Tibial artery (tissue), 4 donors: ENCODE measurements around the gene TUBA3C.
"Not testable (repeated sequence)": the region's sequence is repeated elsewhere in the genome, so short reads cannot be mapped to it uniquely, and the experiment has no call there.

Experiments
- DNase-seq, 2 donors: peaks; one replicate each; pipeline ENCODE4 v3.0.0-alpha.2; 2019
- H3K27ac ChIP-seq, 2 donors: fragments of 200-600 bp; sonication (generic) in 1 of 2; 1 replicate in 1 of 2; 2 replicates in 1 of 2; pipeline ENCODE4 v1.5.1; 2018 to 2019; ENCODE audit warnings: mild to moderate bottlenecking in 1 of 2
- H3K27me3 ChIP-seq, 2 donors: fragments of 200-600 bp; sonication (generic) in 1 of 2; one replicate each; pipeline versions ENCODE4 v1.5.1 to v1.6.0; 2016 to 2019
- H3K36me3 ChIP-seq, 3 donors: fragments of 200-600 bp; sonication (generic) in 2 of 3; one replicate each; pipeline ENCODE4 v1.5.1; 2016 to 2019; ENCODE audit warnings: mild to moderate bottlenecking in 2 of 3
- H3K4me1 ChIP-seq, 4 donors: fragments of 200-600 bp; sonication (generic) in 2 of 4; 1 replicate in 3 of 4; 2 replicates in 1 of 4; pipeline ENCODE4 v1.5.1; 2016 to 2019
- H3K4me3 ChIP-seq, 2 donors: fragments of 200-600 bp; sonication (generic) in 1 of 2; 1 replicate in 1 of 2; 2 replicates in 1 of 2; pipeline ENCODE4 v1.5.1; 2018 to 2019; ENCODE audit warnings: mild to moderate bottlenecking in 2 of 2
- H3K9me3 ChIP-seq, 3 donors: fragments of 200-600 bp; sonication (generic) in 1 of 3; one replicate each; pipeline ENCODE4 v1.5.1; 2016 to 2019
- CTCF ChIP-seq, 2 experiments: fragments of 200-600 bp in 1 of 2; fragments of 450-650 bp in 1 of 2; IDR thresholded peaks; one replicate each; pipeline ENCODE4 v1.5.1; 2017 to 2019; ENCODE audit warnings: antibody characterized with exemption in 2 of 2, mild to moderate bottlenecking in 1 of 2, moderate library complexity in 1 of 2
- intact Hi-C: fragments of 100-400 bp; cut with DNase I; formaldehyde crosslinking; loops from one replicate; pipeline ENCODE4 v1.15.0; 2023; ENCODE audit warnings: low total_unique reads

TUBA3C gene

DNA sequence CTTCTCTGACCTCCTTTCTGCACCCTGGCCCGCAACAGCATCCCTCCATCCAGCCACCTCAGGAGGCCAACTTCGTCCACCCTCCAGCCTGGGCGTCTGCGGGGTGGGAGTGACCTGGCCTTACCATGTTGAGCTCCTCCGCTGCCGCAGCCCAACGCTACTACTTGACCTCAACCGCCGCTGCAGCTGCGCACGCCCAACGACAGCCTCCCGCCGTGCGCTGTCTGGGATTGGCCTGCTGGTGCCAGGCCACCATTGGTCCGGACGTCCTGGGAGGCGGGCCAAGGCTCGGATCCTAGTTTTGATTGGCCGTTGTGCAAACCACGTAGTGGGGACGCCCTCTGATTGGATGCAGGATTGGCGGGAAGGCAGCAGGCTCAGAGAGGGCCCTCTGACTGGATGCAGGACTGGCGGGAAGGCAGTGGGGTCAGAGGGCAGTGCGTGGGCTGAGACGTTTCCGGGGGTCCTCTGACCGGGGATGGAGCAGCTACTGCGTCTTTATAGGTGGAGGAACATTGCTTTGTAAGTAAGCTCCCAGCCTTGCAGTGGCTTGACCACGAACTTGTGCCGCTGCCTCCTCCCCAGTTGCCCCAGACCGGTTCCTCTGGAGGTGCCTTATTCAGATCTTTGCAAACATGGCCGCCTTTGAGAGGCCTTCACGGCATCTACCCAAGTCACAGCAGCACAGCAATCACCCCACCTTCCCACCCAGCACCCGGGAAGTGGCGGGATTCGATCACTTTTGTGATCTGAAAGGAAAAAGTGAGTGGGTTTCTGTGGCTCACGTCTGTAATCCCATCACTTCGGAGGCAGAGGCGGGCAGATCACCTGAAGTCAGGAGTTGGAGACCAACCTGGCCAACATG, at the start of gene TUBA3C:
TSS of gene TUBA3C (minus strand) at position 204 of the 865 bp plus-strand sequence. CDS start at position 127, 77 bp downstream.
- no peak within 1 kb of the TSS for H3K27ac ChIP-seq
- H3K4me3 ChIP-seq, result no peak within 1 kb of the TSS
- intact Hi-C loops, result no loop called here
- DNase-seq, result no peak
- no peak for TF ChIP-seq CTCF (IDR thresholded peaks at IDR 0.05)
- peaks cover 0 to 10% (median 0%) of the 10 kb centered on the region in 3 donors for H3K9me3 ChIP-seq
- no peaks in the 10 kb centered on the region for H3K27me3 ChIP-seq
- no peaks in the 10 kb centered on the region for H3K36me3 ChIP-seq
- H3K4me1 ChIP-seq, result no peaks in the 10 kb centered on the region

GRCh38 chr13:19207413-19207812, 25.8 kb upstream of the TUBA3C start:
- H3K36me3 ChIP-seq, DNase-seq, H3K4me3 ChIP-seq, H3K9me3 ChIP-seq, H3K27ac ChIP-seq, H3K27me3 ChIP-seq, H3K4me1 ChIP-seq, intact Hi-C loops: not testable (repeated sequence)

GRCh38 chr13:19192622-19193021, 11.0 kb upstream of the TUBA3C start:
- H3K4me1 ChIP-seq, H3K27ac ChIP-seq, H3K36me3 ChIP-seq, H3K27me3 ChIP-seq, intact Hi-C loops, H3K9me3 ChIP-seq, DNase-seq, H3K4me3 ChIP-seq: not testable (repeated sequence)

GRCh38 chr13:19189911-19190310, 8.3 kb upstream of the TUBA3C start:
- H3K4me3 ChIP-seq, DNase-seq, H3K36me3 ChIP-seq, H3K27me3 ChIP-seq, intact Hi-C loops, H3K4me1 ChIP-seq, H3K27ac ChIP-seq, H3K9me3 ChIP-seq: not testable (repeated sequence)

- DNase-seq, intact Hi-C loops, H3K27me3 ChIP-seq: not testable (repeated sequence)
Observed at GRCh38 chr13:19189368-19189767, 7.7 kb upstream of the TUBA3C start.

DNA sequence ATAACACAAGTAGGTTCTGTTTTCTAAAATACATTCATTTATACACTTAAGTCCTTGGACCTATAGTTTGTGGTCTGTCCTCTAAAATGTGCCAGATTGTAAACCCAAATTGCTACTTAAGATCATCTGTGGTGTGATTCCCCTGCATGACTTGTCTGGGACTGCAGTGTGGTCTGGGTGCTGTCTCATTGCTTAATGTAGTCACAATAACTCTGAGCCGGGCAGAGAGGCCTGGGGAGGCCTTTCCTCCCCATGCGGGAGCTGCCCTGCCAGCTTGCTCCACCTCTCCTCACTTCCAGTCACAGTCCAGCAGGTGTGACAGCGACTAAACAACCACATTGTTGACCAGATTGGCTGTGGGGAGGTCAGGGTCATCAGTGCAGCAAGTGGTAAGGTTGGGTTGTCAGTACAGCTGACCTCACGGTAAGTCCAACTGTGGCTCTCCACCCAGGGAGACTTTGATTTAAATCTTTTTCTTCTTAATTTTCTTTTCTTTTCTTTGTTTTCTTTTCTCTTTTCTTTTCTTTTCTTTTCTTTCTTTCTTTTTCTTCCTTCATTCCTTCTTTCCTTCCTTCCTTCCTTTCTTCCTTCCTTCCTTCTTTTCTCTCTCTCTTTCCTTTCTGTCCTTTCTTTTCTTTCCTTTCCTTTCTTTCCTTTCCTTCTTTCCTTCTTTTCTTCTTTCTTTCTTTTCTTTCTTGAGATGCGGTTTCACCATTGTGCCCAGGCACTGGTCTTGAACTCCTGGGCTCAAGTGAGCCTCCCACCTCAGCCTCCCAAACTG, 4.4 kb upstream of the TUBA3C start:
- Histone ChIP-seq H3K36me3 (no peaks in the 10 kb centered on the region), H3K4me3 (no peak overlapping the region), H3K9me3 (peaks cover 0 to 6% (median 0%) of the 10 kb centered on the region in 3 donors), H3K27ac (no peak overlapping the region), H3K27me3 (no peaks in the 10 kb centered on the region), H3K4me1 (no peaks in the 10 kb centered on the region)
- TF ChIP-seq CTCF (IDR thresholded peaks at IDR 0.05), result no peak
- DNase-seq, result no peak
- intact Hi-C loops, result no loop called here

More at GRCh38 chr13:19189368-19189767, 7.7 kb upstream of the TUBA3C start:
- not testable (repeated sequence) for H3K4me3 ChIP-seq, H3K4me1 ChIP-seq, H3K9me3 ChIP-seq, H3K36me3 ChIP-seq, H3K27ac ChIP-seq

- H3K4me1 ChIP-seq, result no peaks in the 10 kb centered on the region
- no peak overlapping the region for H3K27ac ChIP-seq
- H3K36me3 ChIP-seq, result no peaks in the 10 kb centered on the region
- H3K4me3 ChIP-seq, result no peak overlapping the region
- peaks cover 0 to 10% (median 0%) of the 10 kb centered on the region in 3 donors for H3K9me3 ChIP-seq
- intact Hi-C loops, result no loop called here
- TF ChIP-seq CTCF (IDR thresholded peaks at IDR 0.05), result no peak
- no peak for DNase-seq
- H3K27me3 ChIP-seq, result no peaks in the 10 kb centered on the region
Observed at GRCh38 chr13:19185086-19185864, 3.7 kb upstream of the TUBA3C start.
